SK-N-MC (cell line): ENCODE measurements around the gene SPAG7.

Source experiments
- EZH2 ChIP-seq: fragments of 200-600 bp; sonication (generic); IDR thresholded peaks from one replicate; pipeline ENCODE4 v1.6.1; 2017; ENCODE audit warnings: antibody characterized with exemption
- FOXP2 ChIP-seq: optimal IDR thresholded peaks from 2 replicates; pipeline ENCODE3; 2011; ENCODE audit warnings: mild to moderate bottlenecking, moderate library complexity; ENCODE audit not compliant: insufficient read depth; ENCODE audit errors: extremely low read length, control extremely low read depth
- POLR2AphosphoS5 ChIP-seq: IDR thresholded peaks from 2 replicates; pipeline ENCODE4 v1.6.1; 2012; ENCODE audit warnings: mild to moderate bottlenecking, low read depth, low read length, borderline replicate concordance

DNA sequence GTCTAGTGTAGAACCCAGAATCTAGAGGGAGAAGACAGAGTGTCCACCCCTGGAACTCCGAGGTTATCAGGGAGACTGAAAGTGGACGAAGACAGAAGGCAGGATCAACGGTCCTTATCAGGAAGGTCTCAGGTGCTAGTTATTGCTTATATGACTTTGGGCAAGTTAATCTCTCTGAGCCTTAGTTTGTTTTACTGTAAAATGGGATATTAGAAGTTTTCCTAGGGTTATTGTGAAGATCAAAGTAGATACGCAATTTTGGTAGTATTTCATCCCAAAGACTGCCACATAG, 26.4 kb downstream of the SPAG7 start:
- no peak for TF ChIP-seq EZH2
- no peak for TF ChIP-seq FOXP2
- TF ChIP-seq POLR2AphosphoS5: no peak
